Measurements from ENCODE around the gene ZNF488. TPM values are rescaled to one million over a fixed set of nuclear protein-coding genes. Genes with fewer than 3 reads are reported as not detected.

Gene ZNF488
- total RNA-seq, 1 donor from 2014 or later, result 0.35 TPM

- no peak for DNase-seq (ENCODE audit: extremely low spot score, unreplicated experiment)
- no peaks in the 10 kb centered on the region for H3K9me3 Mint-ChIP-seq (ENCODE audit: unreplicated experiment)
- H3K4me3 Mint-ChIP-seq (ENCODE audit: unreplicated experiment), result no peak overlapping the region
- peak; percentile 74 for TF ChIP-seq CTCF (IDR thresholded peaks at IDR 0.05)
- no peaks in the 10 kb centered on the region for H3K36me3 Mint-ChIP-seq (ENCODE audit: unreplicated experiment)
- no peaks in the 10 kb centered on the region for H3K4me1 Mint-ChIP-seq (ENCODE audit: unreplicated experiment)
- no peak overlapping the region for H3K27ac Mint-ChIP-seq (ENCODE audit: unreplicated experiment)
- no peaks in the 10 kb centered on the region for H3K27me3 Mint-ChIP-seq (ENCODE audit: unreplicated experiment)
Measured at GRCh38 chr10:47361293-47361692, 22.8 kb downstream of the ZNF488 start.

GRCh38 chr10:47360419-47361040 lies 23.6 kb downstream of the ZNF488 start:
- Mint-ChIP-seq H3K9me3 (ENCODE audit: unreplicated experiment) (no peaks in the 10 kb centered on the region), H3K27me3 (ENCODE audit: unreplicated experiment) (no peaks in the 10 kb centered on the region), H3K27ac (ENCODE audit: unreplicated experiment) (no peak overlapping the region), H3K4me1 (ENCODE audit: unreplicated experiment) (no peaks in the 10 kb centered on the region), H3K4me3 (ENCODE audit: unreplicated experiment) (no peak overlapping the region), H3K36me3 (ENCODE audit: unreplicated experiment) (no peaks in the 10 kb centered on the region)
- no peak for DNase-seq (ENCODE audit: extremely low spot score, unreplicated experiment)
- TF ChIP-seq CTCF (IDR thresholded peaks at IDR 0.05), result no peak

- Mint-ChIP-seq H3K9me3 (ENCODE audit: unreplicated experiment) (no peaks in the 10 kb centered on the region), H3K4me3 (ENCODE audit: unreplicated experiment) (no peak overlapping the region), H3K4me1 (ENCODE audit: unreplicated experiment) (no peaks in the 10 kb centered on the region)
Measured at GRCh38 chr10:47359626-47360418, 24.3 kb downstream of the ZNF488 start.

GRCh38 chr10:47359101-47359500 lies 25.0 kb downstream of the ZNF488 start:
- no peaks in the 10 kb centered on the region for H3K9me3 Mint-ChIP-seq (ENCODE audit: unreplicated experiment)
- H3K27me3 Mint-ChIP-seq (ENCODE audit: unreplicated experiment), result no peaks in the 10 kb centered on the region
- TF ChIP-seq CTCF (IDR thresholded peaks at IDR 0.05), result no peak

More at GRCh38 chr10:47359626-47360418, 24.3 kb downstream of the ZNF488 start:
- no peaks in the 10 kb centered on the region for H3K27me3 Mint-ChIP-seq (ENCODE audit: unreplicated experiment)
- no peak for DNase-seq (ENCODE audit: extremely low spot score, unreplicated experiment)
- H3K27ac Mint-ChIP-seq (ENCODE audit: unreplicated experiment), result no peak overlapping the region
- TF ChIP-seq CTCF (IDR thresholded peaks at IDR 0.05), result no peak
- H3K36me3 Mint-ChIP-seq (ENCODE audit: unreplicated experiment), result no peaks in the 10 kb centered on the region

GRCh38 chr10:47358457-47358856 lies 25.6 kb downstream of the ZNF488 start:
- Mint-ChIP-seq H3K4me3 (ENCODE audit: unreplicated experiment) (no peak overlapping the region), H3K27me3 (ENCODE audit: unreplicated experiment) (no peaks in the 10 kb centered on the region), H3K4me1 (ENCODE audit: unreplicated experiment) (no peaks in the 10 kb centered on the region), H3K9me3 (ENCODE audit: unreplicated experiment) (no peaks in the 10 kb centered on the region), H3K36me3 (ENCODE audit: unreplicated experiment) (no peaks in the 10 kb centered on the region), H3K27ac (ENCODE audit: unreplicated experiment) (no peak overlapping the region)
- no peak for TF ChIP-seq CTCF (IDR thresholded peaks at IDR 0.05)
- no peak for DNase-seq (ENCODE audit: extremely low spot score, unreplicated experiment)

More at GRCh38 chr10:47359101-47359500, 25.0 kb downstream of the ZNF488 start:
- no peak for DNase-seq (ENCODE audit: extremely low spot score, unreplicated experiment)
- no peak overlapping the region for H3K4me3 Mint-ChIP-seq (ENCODE audit: unreplicated experiment)
- no peak overlapping the region for H3K27ac Mint-ChIP-seq (ENCODE audit: unreplicated experiment)
- H3K36me3 Mint-ChIP-seq (ENCODE audit: unreplicated experiment), result no peaks in the 10 kb centered on the region
- no peaks in the 10 kb centered on the region for H3K4me1 Mint-ChIP-seq (ENCODE audit: unreplicated experiment)
